ENCODE measurements around the gene ANK3. TPM values are rescaled to one million over a fixed set of nuclear protein-coding genes. Genes with fewer than 3 reads are reported as not detected.

ANK3 gene
- total RNA-seq, 1 experiment from 2014 or later, result 15.3 TPM

DNA sequence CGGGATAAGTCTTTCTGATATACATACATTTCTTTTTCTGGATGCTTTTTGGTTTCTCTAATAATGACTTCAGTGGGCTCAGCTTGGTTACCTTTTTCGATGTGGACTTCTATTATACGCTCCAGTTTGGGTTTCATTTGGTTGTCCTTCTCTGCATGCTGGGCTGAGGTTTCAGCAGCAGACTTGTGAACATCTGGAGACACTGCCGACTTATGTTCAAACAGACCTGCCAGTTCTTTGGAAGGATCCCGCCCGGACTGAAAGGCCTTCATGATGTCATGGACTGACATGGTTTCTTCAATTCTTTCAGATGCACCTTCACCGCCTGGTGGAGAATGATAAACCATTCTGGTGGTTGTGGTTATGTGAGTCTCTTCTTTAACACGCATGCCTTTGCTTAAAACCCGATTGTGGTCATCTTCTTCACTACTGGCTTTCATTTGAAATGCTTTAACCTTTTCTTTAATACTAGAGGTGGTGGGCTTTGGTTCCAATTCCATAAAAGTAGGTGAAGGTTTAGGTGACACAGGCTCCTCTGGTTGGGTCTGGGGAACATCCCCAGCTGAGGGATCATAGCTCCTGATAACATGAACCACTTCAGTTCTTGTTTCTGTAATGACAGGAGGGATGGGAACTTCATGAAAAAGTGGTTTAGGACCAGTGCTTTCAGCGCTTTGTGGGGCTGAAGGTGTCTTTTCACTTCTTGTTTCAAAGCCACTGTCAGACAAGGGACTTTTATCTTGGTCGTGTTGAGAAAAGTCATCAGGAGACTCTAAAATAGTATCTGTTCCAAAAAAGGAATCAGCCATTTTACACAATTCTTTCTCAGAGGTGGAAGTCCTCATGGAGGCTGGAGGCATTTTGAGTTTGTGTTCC lies 315.7 kb downstream of the ANK3 start (continued):
- TF ChIP-seq ELF1 (IDR thresholded peaks at IDR 0.05; ENCODE audit: borderline replicate concordance, low read depth), result no peak

DNA sequence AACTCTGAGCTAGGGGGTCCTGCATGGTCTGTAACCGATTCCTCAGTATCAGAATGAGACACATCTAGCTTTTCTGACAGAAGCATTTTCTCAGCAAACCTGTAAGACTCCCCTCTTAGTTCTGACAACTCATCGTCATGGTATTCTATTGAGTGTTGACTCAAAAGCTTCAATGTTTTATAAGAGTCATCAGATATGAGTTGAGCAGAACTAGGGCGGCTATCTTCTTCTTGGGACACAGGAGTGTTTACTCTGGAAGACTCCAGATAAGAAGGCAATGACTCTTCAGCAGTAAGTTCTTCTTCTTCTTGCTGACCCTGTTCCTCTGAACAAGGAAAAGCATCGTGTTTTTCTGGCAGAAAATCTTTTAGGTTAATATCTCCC lies 316.3 kb downstream of the ANK3 start:
- Histone ChIP-seq H3K4me2 (ENCODE audit: low read length) (no peak overlapping the region), H3K4me1 (ENCODE audit: control insufficient read depth in 1 of 2, insufficient read depth in 2 of 2, low read length in 2 of 2) (no peaks in the 10 kb centered on the region), H3K79me2 (ENCODE audit: insufficient read depth, low read length) (no peaks in the 10 kb centered on the region), H3K27me3 (ENCODE audit: insufficient read depth, low read length) (no peaks in the 10 kb centered on the region), H3K9ac (ENCODE audit: low read length) (no peak overlapping the region), H3K36me3 (ENCODE audit: control insufficient read depth in 1 of 2, insufficient read depth in 2 of 2, low read length in 2 of 2) (no peaks in the 10 kb centered on the region), H2AFZ (ENCODE audit: low read depth, low read length, poor library complexity, severe bottlenecking) (no peak overlapping the region), H3K9me2 (ENCODE audit: insufficient read depth) (no peaks in the 10 kb centered on the region), H3K4me3 (replicated peaks in 1 of 2; ENCODE audit: low read depth in 1 of 2, low read length in 2 of 2) (no peak overlapping the region), H3K9me3 (ENCODE audit: control insufficient read depth in 1 of 2, insufficient read depth in 1 of 2, low read depth in 1 of 2, low read length in 2 of 2) (no peaks in the 10 kb centered on the region), H4K20me1 (ENCODE audit: insufficient read depth) (no peaks in the 10 kb centered on the region), H3K27ac (ENCODE audit: low read depth, low read length) (no peak overlapping the region)
- no TSS peak for BruUV-seq (replicated peaks)
- intact Hi-C loops (cut with micrococcal nuclease), result no loop called here
- ChIA-PET POLR2A (no interaction called here), CTCF (no interaction called here), RAD21 (ENCODE audit: low non-redundant PET in 1 of 2, low total read pairs in 2 of 2, uncharacterized antibody in 2 of 2, unreplicated experiment in 2 of 2) (no interaction called here)
- no peak for ATAC-seq
- DNase-seq (ENCODE audit: low read depth, low spot score), result no peak
- TF ChIP-seq, protein P1, sequence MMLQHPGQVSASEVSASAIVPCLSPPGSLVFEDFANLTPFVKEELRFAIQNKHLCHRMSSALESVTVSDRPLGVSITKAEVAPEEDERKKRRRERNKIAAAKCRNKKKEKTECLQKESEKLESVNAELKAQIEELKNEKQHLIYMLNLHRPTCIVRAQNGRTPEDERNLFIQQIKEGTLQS (IDR thresholded peaks at IDR 0.05), result no peak
- TF ChIP-seq CBX3 (IDR thresholded peaks at IDR 0.05; ENCODE audit: low read depth), result no peak
- no peak for TF ChIP-seq SIN3A (IDR thresholded peaks at IDR 0.05; ENCODE audit: low read depth)
- no peak for TF ChIP-seq SRF (IDR thresholded peaks at IDR 0.05; ENCODE audit: low read depth)
- TF ChIP-seq ZNF274 (IDR thresholded peaks at IDR 0.05; ENCODE audit: low read depth, low read length), result no peak
- TF ChIP-seq JUND (IDR thresholded peaks at IDR 0.05), result no peak
- TF ChIP-seq RAD21 (IDR thresholded peaks at IDR 0.05; ENCODE audit: low read depth), result no peak
- TF ChIP-seq, protein P2, sequence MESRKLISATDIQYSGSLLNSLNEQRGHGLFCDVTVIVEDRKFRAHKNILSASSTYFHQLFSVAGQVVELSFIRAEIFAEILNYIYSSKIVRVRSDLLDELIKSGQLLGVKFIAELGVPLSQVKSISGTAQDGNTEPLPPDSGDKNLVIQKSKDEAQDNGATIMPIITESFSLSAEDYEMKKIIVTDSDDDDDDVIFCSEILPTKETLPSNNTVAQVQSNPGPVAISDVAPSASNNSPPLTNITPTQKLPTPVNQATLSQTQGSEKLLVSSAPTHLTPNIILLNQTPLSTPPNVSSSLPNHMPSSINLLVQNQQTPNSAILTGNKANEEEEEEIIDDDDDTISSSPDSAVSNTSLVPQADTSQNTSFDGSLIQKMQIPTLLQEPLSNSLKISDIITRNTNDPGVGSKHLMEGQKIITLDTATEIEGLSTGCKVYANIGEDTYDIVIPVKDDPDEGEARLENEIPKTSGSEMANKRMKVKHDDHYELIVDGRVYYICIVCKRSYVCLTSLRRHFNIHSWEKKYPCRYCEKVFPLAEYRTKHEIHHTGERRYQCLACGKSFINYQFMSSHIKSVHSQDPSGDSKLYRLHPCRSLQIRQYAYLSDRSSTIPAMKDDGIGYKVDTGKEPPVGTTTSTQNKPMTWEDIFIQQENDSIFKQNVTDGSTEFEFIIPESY (IDR thresholded peaks at IDR 0.05; ENCODE audit: extremely low read depth, insufficient replicate concordance, low read length), result no peak
- no peak for TF ChIP-seq POLR2AphosphoS5 (IDR thresholded peaks at IDR 0.05; ENCODE audit: low read depth, low read length)
- no peak for TF ChIP-seq CEBPB (IDR thresholded peaks at IDR 0.05; ENCODE audit: low read depth)
- TF ChIP-seq POLR2A (IDR thresholded peaks at IDR 0.05; ENCODE audit: borderline replicate concordance, extremely low read depth, insufficient read depth, insufficient read length), result no peak
- TF ChIP-seq ELF1 (IDR thresholded peaks at IDR 0.05; ENCODE audit: borderline replicate concordance, low read depth), result no peak
- TF ChIP-seq SP1 (IDR thresholded peaks at IDR 0.05; ENCODE audit: low read depth), result no peak
- TF ChIP-seq, protein P3, sequence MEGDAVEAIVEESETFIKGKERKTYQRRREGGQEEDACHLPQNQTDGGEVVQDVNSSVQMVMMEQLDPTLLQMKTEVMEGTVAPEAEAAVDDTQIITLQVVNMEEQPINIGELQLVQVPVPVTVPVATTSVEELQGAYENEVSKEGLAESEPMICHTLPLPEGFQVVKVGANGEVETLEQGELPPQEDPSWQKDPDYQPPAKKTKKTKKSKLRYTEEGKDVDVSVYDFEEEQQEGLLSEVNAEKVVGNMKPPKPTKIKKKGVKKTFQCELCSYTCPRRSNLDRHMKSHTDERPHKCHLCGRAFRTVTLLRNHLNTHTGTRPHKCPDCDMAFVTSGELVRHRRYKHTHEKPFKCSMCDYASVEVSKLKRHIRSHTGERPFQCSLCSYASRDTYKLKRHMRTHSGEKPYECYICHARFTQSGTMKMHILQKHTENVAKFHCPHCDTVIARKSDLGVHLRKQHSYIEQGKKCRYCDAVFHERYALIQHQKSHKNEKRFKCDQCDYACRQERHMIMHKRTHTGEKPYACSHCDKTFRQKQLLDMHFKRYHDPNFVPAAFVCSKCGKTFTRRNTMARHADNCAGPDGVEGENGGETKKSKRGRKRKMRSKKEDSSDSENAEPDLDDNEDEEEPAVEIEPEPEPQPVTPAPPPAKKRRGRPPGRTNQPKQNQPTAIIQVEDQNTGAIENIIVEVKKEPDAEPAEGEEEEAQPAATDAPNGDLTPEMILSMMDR (IDR thresholded peaks at IDR 0.05 in 2 of 3, conservative IDR thresholded peaks at IDR 0.05 in 1 of 3; ENCODE audit: borderline replicate concordance in 1 of 3, insufficient read depth in 1 of 3, low read depth in 2 of 3, low read length in 2 of 3), result no peak
- TF ChIP-seq, protein P4, sequence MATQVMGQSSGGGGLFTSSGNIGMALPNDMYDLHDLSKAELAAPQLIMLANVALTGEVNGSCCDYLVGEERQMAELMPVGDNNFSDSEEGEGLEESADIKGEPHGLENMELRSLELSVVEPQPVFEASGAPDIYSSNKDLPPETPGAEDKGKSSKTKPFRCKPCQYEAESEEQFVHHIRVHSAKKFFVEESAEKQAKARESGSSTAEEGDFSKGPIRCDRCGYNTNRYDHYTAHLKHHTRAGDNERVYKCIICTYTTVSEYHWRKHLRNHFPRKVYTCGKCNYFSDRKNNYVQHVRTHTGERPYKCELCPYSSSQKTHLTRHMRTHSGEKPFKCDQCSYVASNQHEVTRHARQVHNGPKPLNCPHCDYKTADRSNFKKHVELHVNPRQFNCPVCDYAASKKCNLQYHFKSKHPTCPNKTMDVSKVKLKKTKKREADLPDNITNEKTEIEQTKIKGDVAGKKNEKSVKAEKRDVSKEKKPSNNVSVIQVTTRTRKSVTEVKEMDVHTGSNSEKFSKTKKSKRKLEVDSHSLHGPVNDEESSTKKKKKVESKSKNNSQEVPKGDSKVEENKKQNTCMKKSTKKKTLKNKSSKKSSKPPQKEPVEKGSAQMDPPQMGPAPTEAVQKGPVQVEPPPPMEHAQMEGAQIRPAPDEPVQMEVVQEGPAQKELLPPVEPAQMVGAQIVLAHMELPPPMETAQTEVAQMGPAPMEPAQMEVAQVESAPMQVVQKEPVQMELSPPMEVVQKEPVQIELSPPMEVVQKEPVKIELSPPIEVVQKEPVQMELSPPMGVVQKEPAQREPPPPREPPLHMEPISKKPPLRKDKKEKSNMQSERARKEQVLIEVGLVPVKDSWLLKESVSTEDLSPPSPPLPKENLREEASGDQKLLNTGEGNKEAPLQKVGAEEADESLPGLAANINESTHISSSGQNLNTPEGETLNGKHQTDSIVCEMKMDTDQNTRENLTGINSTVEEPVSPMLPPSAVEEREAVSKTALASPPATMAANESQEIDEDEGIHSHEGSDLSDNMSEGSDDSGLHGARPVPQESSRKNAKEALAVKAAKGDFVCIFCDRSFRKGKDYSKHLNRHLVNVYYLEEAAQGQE (IDR thresholded peaks at IDR 0.05; ENCODE audit: low read depth), result no peak
